ENCODE results near the gene AMIGO1.

- TF ChIP-seq POLR2A (IDR thresholded peaks at IDR 0.05; ENCODE audit: low read depth, low read length) (no peak), PAX5 (IDR thresholded peaks at IDR 0.05; ENCODE audit: insufficient read depth, low read length, severe bottlenecking) (no peak), TAF1 (IDR thresholded peaks at IDR 0.05; ENCODE audit: low read depth, low read length) (no peak)
Observed at GRCh38 chr1:109488696-109489095, 20.8 kb downstream of the AMIGO1 start.

All from GM12891 (cell line).